Measurements from ENCODE around the gene DDX56. TPM values are rescaled to one million over a fixed set of nuclear protein-coding genes. Genes with fewer than 3 reads are reported as not detected.

DDX56 gene, protein sequence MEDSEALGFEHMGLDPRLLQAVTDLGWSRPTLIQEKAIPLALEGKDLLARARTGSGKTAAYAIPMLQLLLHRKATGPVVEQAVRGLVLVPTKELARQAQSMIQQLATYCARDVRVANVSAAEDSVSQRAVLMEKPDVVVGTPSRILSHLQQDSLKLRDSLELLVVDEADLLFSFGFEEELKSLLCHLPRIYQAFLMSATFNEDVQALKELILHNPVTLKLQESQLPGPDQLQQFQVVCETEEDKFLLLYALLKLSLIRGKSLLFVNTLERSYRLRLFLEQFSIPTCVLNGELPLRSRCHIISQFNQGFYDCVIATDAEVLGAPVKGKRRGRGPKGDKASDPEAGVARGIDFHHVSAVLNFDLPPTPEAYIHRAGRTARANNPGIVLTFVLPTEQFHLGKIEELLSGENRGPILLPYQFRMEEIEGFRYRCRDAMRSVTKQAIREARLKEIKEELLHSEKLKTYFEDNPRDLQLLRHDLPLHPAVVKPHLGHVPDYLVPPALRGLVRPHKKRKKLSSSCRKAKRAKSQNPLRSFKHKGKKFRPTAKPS
- total RNA-seq (100 to 1,000 TPM; 148 to 158 TPM), polyA plus RNA-seq (36.0 TPM)

DNA sequence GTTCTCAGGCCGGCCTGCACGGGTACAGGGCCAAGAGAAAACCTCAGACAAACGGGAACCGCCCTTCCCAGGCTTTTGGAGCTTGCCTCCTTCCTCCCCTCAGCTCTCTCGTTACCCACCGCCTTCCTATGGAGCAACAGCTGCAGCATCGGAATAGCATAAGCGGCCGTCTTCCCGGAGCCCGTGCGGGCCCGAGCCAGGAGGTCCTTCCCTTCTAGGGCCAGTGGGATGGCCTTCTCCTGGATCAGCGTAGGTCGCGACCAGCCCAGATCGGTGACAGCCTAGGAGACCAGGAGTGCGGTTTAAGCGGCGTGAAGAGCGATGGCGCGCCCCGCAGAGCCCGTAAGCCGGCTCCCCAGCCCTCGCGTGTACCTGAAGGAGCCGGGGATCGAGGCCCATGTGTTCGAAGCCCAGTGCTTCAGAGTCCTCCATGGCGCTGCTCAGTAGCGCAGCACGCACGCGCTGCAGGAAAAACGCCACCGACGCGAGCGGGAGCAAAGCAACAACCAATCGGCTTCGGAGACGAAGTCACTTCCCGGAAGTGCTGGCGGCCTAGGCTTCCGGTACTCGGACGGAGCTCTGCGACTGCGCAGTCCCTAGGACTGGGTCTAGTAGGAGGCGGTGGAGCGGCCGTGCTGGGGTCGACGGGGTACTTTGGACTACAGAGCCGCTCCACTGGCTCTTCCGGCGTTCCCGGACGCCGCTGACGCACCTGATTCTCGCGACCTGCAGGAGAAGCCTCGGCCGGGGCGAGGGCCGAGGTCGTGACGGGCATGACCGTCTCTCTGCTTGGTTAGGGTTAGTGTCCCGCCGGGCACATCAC, at the start of gene DDX56:
TSS of gene DDX56 (minus strand) at position 445 of the 823 bp plus-strand sequence. CDS start at position 432, 13 bp downstream.
- H3K27me3 Mint-ChIP-seq, result no peaks in the 10 kb centered on the region
- H3K36me3 ChIP-seq (ENCODE audit: insufficient read depth, low read length), result peaks cover 51% of the 10 kb centered on the region
- H3K4me1 Mint-ChIP-seq, result peaks cover 39 to 53% (median 43%) of the 10 kb centered on the region in 3 donors
- H3K27ac Mint-ChIP-seq, result peak within 1 kb of the TSS; percentile 95 to 99 (median 99)
- peak within 1 kb of the TSS; percentile 92 to 98 (median 96) for H3K4me3 Mint-ChIP-seq
- H3K27me3 ChIP-seq (ENCODE audit: insufficient read depth, low read length, poor library complexity, severe bottlenecking), result no peaks in the 10 kb centered on the region
- peak; percentile 86 to 95 (median 89) for DNase-seq
- ChIA-PET CTCF (interaction anchor here (1.2 to 5.9 kb wide), 5 partner anchors 8 to 283 kb away, joined by 3 to 34 read pairs (median 4); partner anchors contain the start of gene TMED4), POLR2A (interaction anchor here (0.5 to 2.8 kb wide), 14 partner anchors 8 to 677 kb away, joined by 3 to 19 read pairs (median 5); partner anchors contain the start of genes CCM2, H2AZ2, NUDCD3 and OGDH)
- H3K9me3 ChIP-seq (ENCODE audit: low read length), result no peaks in the 10 kb centered on the region
- peaks cover 10 to 81% (median 15%) of the 10 kb centered on the region in 3 donors for H3K36me3 Mint-ChIP-seq
- H3K9me3 Mint-ChIP-seq, result no peaks in the 10 kb centered on the region
- H3K4me1 ChIP-seq (ENCODE audit: insufficient read depth, low read length), result peaks cover 25% of the 10 kb centered on the region
- H3K4me3 ChIP-seq (ENCODE audit: low read length), result peak within 1 kb of the TSS; percentile 87
- H3K27ac ChIP-seq (ENCODE audit: low read depth, low read length), result peak within 1 kb of the TSS; percentile 93

DNA sequence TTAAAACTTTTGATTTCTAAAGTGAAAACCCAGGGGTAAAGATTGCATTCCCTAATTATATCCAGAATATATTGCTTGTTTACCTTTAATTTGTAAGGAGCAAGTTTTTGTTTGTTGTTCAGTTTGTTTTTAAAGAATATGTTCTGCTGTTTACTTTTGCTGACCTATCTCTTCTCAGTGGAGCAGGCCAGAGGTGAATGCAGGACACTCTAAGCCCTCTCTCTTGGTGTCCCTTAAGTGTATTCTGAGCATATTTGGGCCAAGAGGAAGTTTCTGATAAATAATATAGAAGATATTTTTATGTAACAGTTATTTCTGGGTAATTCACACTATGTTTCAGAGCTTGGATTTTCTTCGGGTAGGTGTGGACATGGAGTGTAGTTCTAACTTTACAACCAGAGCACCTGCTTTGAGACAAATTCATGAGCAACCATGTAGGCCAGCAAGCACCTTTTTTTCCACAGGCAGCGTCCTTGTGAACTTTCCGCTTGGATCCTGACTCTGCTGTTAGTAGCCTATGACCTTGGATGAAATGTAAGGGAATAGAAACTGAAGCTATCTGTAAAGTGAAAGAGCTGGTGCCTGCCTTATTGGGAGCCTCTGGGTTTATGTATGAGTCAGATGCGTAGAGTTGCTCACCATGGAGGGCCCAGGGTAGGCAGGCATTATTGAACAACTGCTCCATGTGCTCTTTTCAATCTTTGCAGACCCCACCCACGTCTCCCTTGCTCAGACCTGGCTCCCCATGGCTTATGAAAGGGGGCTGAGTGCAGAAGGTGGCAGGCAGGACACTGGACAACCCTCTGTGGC, 48.8 kb upstream of the DDX56 start:
- Mint-ChIP-seq H3K4me3 (peak overlapping the region; percentile 0 to 88 (median 71)), H3K4me1 (peaks cover 87 to 97% (median 92%) of the 10 kb centered on the region in 3 donors), H3K9me3 (no peaks in the 10 kb centered on the region), H3K36me3 (peaks cover 3 to 61% (median 14%) of the 10 kb centered on the region in 3 donors), H3K27me3 (no peaks in the 10 kb centered on the region), H3K27ac (peak overlapping the region; percentile 86 to 98 (median 91))
- no peaks in the 10 kb centered on the region for H3K27me3 ChIP-seq (ENCODE audit: insufficient read depth, low read length, poor library complexity, severe bottlenecking)
- ChIA-PET POLR2A (interaction anchor here (0.6 to 2.2 kb wide), 4 partner anchors 13 to 28 kb away, joined by 3 to 6 read pairs (median 4); partner anchors contain the start of gene OGDH), CTCF (interaction anchor here (0.5 to 1.0 kb wide), 3 partner anchors 8 to 14 kb away, joined by 3 read pairs; no protein-coding TSS in a partner anchor)
- peak overlapping the region; percentile 15 for H3K27ac ChIP-seq (ENCODE audit: low read depth, low read length)
- no peak overlapping the region for H3K4me3 ChIP-seq (ENCODE audit: low read length)
- H3K4me1 ChIP-seq (ENCODE audit: insufficient read depth, low read length), result peaks cover 63% of the 10 kb centered on the region
- DNase-seq, result no peak
- peaks cover 19% of the 10 kb centered on the region for H3K36me3 ChIP-seq (ENCODE audit: insufficient read depth, low read length)
- no peaks in the 10 kb centered on the region for H3K9me3 ChIP-seq (ENCODE audit: low read length)

DNA sequence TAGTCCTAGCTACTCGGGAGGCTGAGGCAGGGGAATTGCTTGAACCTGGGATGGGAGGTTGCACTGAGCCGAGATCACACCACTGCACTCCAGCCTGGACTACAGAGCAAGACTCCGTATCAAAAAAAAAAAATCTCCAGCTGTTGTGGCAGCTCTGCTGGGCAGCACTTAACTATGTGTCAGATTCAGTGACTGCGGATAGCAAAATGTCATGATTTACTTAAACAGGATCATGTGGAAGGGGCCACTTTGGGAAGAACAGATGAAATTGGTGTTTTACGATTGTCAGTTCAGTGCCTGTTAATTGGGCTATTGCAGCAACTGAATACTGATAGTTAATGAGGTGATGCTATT, 48.0 kb upstream of the DDX56 start:
- H3K9me3 ChIP-seq (ENCODE audit: low read length), result no peaks in the 10 kb centered on the region
- H3K9me3 Mint-ChIP-seq, result no peaks in the 10 kb centered on the region
- H3K36me3 Mint-ChIP-seq, result peaks cover 3 to 56% (median 14%) of the 10 kb centered on the region in 3 donors
- ChIA-PET POLR2A (interaction anchor here (0.8 to 2.2 kb wide), 2 partner anchors 13 to 14 kb away, joined by 4 to 6 read pairs; no protein-coding TSS in a partner anchor), CTCF (interaction anchor here (1.0 to 1.3 kb wide), 3 partner anchors 9 to 15 kb away, joined by 3 read pairs; partner anchors contain the start of gene OGDH)
- no peak overlapping the region for H3K27ac ChIP-seq (ENCODE audit: low read depth, low read length)
- peaks cover 70% of the 10 kb centered on the region for H3K4me1 ChIP-seq (ENCODE audit: insufficient read depth, low read length)
- peak overlapping the region in 3 of 7 donors; percentile 33 to 82 (median 50) for H3K4me3 Mint-ChIP-seq
- no peaks in the 10 kb centered on the region for H3K27me3 Mint-ChIP-seq
- peaks cover 19% of the 10 kb centered on the region for H3K36me3 ChIP-seq (ENCODE audit: insufficient read depth, low read length)
- no peaks in the 10 kb centered on the region for H3K27me3 ChIP-seq (ENCODE audit: insufficient read depth, low read length, poor library complexity, severe bottlenecking)
- peaks cover 94 to 100% (median 99%) of the 10 kb centered on the region in 3 donors for H3K4me1 Mint-ChIP-seq
- no peak for DNase-seq
- H3K4me3 ChIP-seq (ENCODE audit: low read length), result no peak overlapping the region
- H3K27ac Mint-ChIP-seq, result peak overlapping the region; percentile 62 to 93 (median 86)

DNA sequence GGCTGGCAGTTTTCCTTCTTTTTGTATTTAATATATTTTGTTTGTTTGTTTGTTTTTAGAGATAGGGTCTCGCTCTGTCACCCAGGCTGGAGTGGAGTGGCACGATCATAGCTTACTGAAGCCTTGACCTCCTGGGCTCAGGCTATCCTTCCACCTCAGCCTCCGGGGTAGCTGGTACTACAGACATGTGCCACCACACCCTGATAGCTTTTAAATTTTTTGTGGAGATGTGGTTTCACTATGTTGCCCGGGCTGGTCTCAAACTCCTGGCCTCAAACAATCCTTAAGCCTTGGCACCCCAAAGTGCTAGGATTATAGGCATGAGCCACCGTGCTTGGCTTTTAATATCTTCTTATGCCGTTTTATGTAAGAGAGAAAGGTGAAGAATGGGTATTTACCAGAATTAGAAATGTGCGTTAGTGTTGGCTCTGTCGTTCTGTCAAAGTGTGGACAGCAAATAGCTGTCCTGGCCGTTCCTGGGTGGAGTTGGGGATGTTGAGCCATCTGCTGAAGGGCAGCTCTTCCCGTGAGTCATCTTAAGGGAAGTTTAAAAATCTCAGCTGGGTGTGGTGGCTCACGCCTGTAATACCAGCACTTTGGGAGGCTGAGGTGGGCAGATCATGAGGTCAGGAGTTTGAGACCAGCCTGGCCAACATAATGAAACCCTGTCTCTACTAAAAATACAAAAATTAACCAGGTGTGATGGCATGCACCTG, 47.5 kb upstream of the DDX56 start:
- H3K4me3 Mint-ChIP-seq, result peak overlapping the region in 3 of 7 donors; percentile 6 to 82 (median 24)
- peaks cover 66% of the 10 kb centered on the region for H3K4me1 ChIP-seq (ENCODE audit: insufficient read depth, low read length)
- no peaks in the 10 kb centered on the region for H3K27me3 ChIP-seq (ENCODE audit: insufficient read depth, low read length, poor library complexity, severe bottlenecking)
- ChIA-PET CTCF (interaction anchor here (1.0 to 1.3 kb wide), 5 partner anchors 9 to 19 kb away, joined by 3 to 4 read pairs (median 3); partner anchors contain the start of gene OGDH), POLR2A (interaction anchor here (0.6 to 2.2 kb wide), 4 partner anchors 11 to 19 kb away, joined by 3 to 6 read pairs (median 4); no protein-coding TSS in a partner anchor)
- peaks cover 3 to 50% (median 14%) of the 10 kb centered on the region in 3 donors for H3K36me3 Mint-ChIP-seq
- H3K4me3 ChIP-seq (ENCODE audit: low read length), result no peak overlapping the region
- no peak for DNase-seq
- H3K36me3 ChIP-seq (ENCODE audit: insufficient read depth, low read length), result peaks cover 16% of the 10 kb centered on the region
- no peak overlapping the region for H3K27ac ChIP-seq (ENCODE audit: low read depth, low read length)
- H3K27ac Mint-ChIP-seq, result peak overlapping the region; percentile 49 to 93 (median 83)
- peaks cover 89 to 96% (median 95%) of the 10 kb centered on the region in 3 donors for H3K4me1 Mint-ChIP-seq
- no peaks in the 10 kb centered on the region for H3K27me3 Mint-ChIP-seq
- no peaks in the 10 kb centered on the region for H3K9me3 Mint-ChIP-seq
- no peaks in the 10 kb centered on the region for H3K9me3 ChIP-seq (ENCODE audit: low read length)

DNA sequence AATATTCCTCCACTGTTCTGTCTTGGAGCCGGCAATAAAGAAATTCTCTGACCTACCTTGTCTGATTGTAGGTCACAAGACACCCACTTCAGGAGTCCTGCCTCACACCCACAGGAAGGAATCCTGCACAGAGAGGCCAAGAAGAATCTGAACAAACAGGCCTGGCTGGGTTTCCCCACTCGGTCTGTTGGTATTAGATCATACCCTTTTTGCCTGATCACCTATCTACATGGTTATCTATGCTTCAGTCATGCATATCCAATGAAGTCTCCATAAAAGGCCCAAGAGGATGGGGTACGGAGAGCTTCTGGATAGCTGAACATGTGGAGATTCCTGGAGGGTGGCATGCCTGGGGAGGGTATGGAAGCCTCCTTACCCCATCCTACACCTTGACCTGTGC, 45.0 kb upstream of the DDX56 start:
- H3K4me3 Mint-ChIP-seq, result peak overlapping the region; percentile 2 to 64 (median 41)
- Histone ChIP-seq H3K36me3 (ENCODE audit: insufficient read depth, low read length) (no peaks in the 10 kb centered on the region), H3K4me3 (ENCODE audit: low read length) (no peak overlapping the region), H3K4me1 (ENCODE audit: insufficient read depth, low read length) (peaks cover 66% of the 10 kb centered on the region), H3K27me3 (ENCODE audit: insufficient read depth, low read length, poor library complexity, severe bottlenecking) (no peaks in the 10 kb centered on the region), H3K27ac (ENCODE audit: low read depth, low read length) (peak overlapping the region; percentile 13), H3K9me3 (ENCODE audit: low read length) (no peaks in the 10 kb centered on the region)
- no peaks in the 10 kb centered on the region for H3K27me3 Mint-ChIP-seq
- H3K4me1 Mint-ChIP-seq, result peaks cover 82 to 94% (median 93%) of the 10 kb centered on the region in 3 donors
- no peak for DNase-seq
- POLR2A ChIA-PET, result interaction anchor here (0.8 kb wide), 1 partner anchor 11 kb away, joined by 4 read pairs; no protein-coding TSS in a partner anchor
- no peaks in the 10 kb centered on the region for H3K9me3 Mint-ChIP-seq
- CTCF ChIA-PET, result interaction anchor here (0.6 kb wide), 1 partner anchor 159 kb away, joined by 3 read pairs; no protein-coding TSS in a partner anchor
- peaks cover 3 to 40% (median 13%) of the 10 kb centered on the region in 3 donors for H3K36me3 Mint-ChIP-seq
- peak overlapping the region; percentile 8 to 87 (median 78) for H3K27ac Mint-ChIP-seq

DNA sequence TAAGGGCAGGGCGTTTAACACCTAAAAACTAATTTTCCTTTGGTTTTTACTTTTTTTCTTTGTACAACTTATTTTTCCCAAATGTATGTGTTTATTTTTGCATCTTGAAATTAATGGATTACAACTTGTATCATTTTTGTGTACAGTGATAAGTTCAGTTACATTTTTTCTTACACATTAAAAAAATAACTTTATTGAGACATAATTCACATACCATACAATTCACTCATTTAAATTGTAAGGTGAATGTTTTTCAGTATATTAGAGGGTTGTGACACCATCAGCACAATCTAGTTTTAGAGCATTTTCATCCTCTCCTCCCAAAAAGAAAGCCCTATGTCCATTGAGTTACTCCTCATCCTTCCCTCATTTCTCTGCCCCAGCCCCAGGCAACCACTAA, 44.3 kb upstream of the DDX56 start:
- no peak for DNase-seq
- Histone ChIP-seq H3K27me3 (ENCODE audit: insufficient read depth, low read length, poor library complexity, severe bottlenecking) (no peaks in the 10 kb centered on the region), H3K27ac (ENCODE audit: low read depth, low read length) (no peak overlapping the region), H3K4me3 (ENCODE audit: low read length) (no peak overlapping the region), H3K9me3 (ENCODE audit: low read length) (no peaks in the 10 kb centered on the region), H3K4me1 (ENCODE audit: insufficient read depth, low read length) (peaks cover 59% of the 10 kb centered on the region), H3K36me3 (ENCODE audit: insufficient read depth, low read length) (no peaks in the 10 kb centered on the region)
- Mint-ChIP-seq H3K4me3 (peak overlapping the region in 3 of 7 donors; percentile 3 to 54 (median 36)), H3K36me3 (peaks cover 3 to 40% (median 11%) of the 10 kb centered on the region in 3 donors), H3K9me3 (no peaks in the 10 kb centered on the region), H3K27ac (peak overlapping the region; percentile 8 to 87 (median 78)), H3K4me1 (peaks cover 75 to 89% (median 87%) of the 10 kb centered on the region in 3 donors), H3K27me3 (no peaks in the 10 kb centered on the region)
- POLR2A ChIA-PET, result no interaction called here
- CTCF ChIA-PET, result no interaction called here

Measured in CD8-positive, alpha-beta memory T cell (primary cell).